HG02938 (cell line): Measurements from ENCODE around the gene HGS.

Source experiments
- ATAC-seq: cut with Tn5 transposase; IDR thresholded peaks from one replicate; pipeline ENCODE4 v1.9.1; 2021; ENCODE audit warnings: mild to moderate bottlenecking, moderate library complexity; ENCODE audit not compliant: unreplicated experiment

The HGS gene

GRCh38 chr17:81683208-81683583 lies 615 bp upstream of the HGS start:
- ATAC-seq, result peak; percentile 29

GRCh38 chr17:81684442-81684911 lies 666 bp downstream of the HGS start:
- no peak for ATAC-seq

DNA sequence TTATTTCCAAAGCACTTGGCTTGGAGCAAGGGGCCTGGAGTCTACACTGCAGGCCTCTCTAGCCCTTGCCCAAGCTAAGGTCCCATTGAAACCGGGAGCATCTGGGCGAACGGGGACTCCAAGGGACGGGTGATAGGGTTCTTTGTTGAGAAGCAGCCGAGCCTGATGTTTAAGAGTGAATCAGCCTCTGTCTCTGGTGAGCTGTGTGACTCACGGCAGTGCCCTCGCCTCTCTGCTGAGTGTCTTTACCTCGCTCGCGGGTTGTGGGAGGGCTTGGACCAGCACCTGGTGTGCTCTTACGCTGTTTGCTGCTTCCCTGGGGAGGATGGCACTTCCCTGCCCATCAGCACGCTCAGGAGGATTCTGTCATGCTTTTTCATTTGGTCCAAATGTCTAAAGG lies 1.3 kb downstream of the HGS start:
- ATAC-seq, result no peak

DNA sequence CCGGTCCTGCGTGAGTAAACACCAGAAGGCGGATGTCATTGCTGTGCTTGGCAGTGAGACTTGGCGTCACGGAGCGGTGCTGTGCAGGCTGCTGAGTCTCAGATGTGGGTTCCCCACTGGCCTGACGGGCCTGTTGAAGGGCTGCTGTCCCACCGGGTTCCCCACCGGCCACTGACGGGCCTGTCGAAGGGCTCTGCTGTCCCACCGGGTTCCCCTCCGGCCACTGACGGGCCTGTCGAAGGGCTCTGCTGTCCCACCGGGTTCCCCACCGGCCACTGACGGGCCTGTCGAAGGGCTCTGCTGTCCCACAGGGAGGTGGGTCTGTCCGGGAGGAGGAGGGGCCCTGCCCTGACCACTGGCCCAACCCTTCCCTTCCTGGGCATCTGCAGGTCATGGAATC lies 2.8 kb downstream of the HGS start:
- ATAC-seq, result no peak

DNA sequence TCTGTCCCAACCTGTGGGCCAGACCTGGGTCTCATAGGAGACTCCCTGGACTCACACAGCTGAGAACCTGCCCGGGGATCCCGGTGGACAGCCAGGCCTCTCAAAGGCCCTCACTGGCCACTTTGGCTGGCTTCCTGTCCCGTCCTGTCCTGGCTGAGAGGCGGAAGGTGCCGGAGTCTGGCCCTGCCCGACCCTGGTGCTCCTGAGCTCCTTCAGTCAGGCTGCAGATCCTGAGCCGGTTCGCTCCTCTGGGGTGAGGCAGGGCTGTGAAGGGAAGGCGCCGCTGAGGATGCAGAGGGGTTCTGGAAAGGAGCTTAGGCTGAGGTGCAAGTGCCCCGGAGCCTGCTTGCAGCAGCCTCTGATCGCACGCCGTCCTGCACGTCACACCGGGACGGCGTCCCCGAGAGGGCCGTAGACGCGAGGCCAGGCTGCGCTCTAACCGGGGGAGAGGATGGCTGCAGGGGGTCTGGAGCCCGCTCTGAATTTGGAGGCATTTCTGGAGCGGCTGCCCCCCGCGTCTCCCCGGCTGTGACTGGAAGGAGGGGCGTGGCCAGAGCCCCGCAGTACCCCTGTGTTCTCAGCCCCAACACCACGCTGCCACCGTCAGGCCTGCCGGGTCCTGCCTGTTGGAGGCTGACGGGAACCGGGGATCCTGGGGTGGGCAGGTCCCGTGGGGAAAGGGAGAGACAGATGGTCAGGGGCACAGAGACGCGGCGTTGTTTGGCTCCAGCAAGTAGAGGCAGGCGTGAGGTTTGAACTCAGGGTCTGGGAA lies 4.1 kb downstream of the HGS start:
- ATAC-seq, result no peak

GRCh38 chr17:81688616-81689015 lies 4.8 kb downstream of the HGS start:
- ATAC-seq, result no peak

DNA sequence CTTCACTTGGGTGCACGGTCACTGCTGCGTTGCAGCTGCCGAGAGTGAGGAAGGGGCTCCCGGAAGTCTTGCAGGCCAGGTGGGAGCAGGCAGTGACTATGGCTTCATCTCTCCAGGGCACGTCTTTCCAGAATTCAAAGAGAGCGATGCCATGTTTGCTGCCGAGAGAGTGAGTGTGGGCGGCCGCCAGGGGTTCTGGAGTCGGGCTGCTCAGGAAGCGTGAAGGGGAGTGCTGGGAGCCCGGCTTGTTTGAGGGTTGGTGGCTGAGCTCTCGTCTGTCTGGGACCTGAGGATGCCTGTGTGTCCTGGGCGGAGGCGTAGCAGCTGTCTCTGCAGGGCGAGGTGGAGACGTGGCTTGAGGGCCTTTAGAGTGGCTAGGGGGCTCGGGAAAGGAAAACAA lies 6.3 kb downstream of the HGS start:
- no peak for ATAC-seq

DNA sequence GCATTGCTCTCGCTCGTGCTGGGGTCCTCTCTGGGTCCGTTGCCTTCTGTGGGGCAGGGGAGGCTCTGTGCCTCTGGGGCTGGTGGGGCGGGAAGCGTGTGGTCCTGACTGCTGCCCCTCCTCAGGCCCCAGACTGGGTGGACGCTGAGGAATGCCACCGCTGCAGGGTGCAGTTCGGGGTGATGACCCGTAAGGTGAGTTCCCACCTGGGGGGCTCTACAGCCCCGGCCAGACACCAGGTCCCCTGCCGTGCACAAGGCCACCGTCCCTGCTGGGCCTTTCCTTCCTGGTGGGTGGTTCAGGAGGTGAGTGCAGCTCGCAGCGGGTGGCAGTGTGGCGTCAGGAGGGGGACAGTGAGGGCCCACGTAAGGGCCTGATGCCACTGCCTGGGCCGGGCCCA lies 6.7 kb downstream of the HGS start:
- ATAC-seq, result no peak

GRCh38 chr17:81691196-81691595 lies 7.4 kb downstream of the HGS start:
- ATAC-seq, result no peak

DNA sequence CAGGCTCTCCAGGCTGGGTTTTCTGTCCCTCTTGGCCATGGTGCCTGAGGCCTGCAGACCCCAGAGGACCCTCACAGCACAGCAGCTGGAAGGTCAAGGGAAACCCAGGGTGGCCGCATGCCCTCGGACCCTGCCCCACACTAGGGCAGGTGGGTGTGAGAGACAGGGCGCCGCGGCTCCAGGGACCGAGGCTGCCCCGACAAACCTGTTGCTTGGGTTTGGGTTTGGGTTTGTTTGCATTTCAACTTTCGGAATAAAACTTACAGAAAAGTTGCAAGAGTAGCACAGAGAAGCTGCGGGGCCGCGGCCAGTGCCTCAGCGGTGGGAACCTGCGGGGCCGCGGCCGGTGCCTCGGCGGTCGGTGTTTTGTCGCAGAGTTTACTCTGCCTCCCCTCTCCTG lies 7.8 kb downstream of the HGS start:
- no peak for ATAC-seq

- no peak for ATAC-seq
These were observed 9.8 kb downstream of the HGS start for GRCh38 chr17:81693509-81694210.

- ATAC-seq, result no peak
These were observed 11.0 kb downstream of the HGS start for GRCh38 chr17:81694810-81695209.

GRCh38 chr17:81695211-81695610 lies 11.4 kb downstream of the HGS start:
- no peak for ATAC-seq

DNA sequence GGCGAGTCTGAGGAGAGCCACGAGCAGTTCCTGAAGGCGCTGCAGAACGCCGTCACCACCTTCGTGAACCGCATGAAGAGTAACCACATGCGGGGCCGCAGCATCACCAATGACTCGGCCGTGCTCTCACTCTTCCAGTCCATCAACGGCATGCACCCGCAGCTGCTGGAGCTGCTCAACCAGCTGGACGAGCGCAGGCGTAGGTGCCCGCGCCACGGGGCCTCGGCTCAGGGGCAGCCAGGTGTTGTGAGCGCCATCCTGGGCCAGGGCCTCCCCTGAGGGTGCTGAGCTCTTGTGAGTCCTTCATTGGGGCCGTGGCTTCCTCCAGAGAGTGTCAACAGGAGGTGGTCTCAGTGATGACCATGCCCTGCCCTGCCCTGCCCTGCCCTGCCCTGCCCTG lies 12.0 kb downstream of the HGS start:
- ATAC-seq, result no peak

GRCh38 chr17:81696218-81696941 lies 12.6 kb downstream of the HGS start:
- no peak for ATAC-seq

DNA sequence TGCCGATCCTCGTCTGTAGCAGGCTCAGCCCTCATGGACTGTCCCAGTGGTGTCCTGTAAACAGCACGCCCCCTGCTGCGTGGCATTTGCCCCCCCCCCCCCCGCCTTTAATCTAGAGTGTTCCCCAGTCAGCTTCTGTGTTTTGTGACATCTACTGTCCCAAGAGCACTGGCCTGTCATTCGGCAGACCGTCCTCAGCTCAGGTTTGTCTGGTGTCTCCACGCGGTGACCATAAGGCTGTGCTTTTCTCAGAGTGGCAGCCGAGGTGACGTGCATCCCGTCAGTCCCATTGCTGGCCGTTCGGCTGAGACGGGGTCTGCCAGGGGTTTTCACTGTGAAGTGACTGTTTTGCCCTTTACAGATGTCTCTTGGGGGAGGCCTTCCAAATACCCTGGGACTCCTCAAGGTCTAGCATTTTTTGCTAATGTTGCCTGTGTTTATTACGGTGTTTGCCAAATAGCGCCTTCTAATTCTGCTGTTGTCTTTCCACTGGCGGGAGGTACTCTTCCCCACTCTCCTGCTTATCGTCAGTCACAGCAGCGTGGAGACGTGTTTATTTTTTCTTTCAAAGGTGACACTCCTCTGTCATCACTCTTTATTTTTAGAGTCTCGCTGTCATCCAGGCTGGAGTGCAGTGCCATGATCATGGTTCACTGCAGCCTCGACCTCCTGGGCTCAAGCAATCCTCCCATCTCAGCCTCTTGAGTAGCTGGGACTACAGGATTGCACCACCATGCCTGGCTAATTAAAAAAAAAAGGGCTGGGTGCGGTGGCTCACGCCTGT lies 13.6 kb downstream of the HGS start:
- ATAC-seq, result no peak

DNA sequence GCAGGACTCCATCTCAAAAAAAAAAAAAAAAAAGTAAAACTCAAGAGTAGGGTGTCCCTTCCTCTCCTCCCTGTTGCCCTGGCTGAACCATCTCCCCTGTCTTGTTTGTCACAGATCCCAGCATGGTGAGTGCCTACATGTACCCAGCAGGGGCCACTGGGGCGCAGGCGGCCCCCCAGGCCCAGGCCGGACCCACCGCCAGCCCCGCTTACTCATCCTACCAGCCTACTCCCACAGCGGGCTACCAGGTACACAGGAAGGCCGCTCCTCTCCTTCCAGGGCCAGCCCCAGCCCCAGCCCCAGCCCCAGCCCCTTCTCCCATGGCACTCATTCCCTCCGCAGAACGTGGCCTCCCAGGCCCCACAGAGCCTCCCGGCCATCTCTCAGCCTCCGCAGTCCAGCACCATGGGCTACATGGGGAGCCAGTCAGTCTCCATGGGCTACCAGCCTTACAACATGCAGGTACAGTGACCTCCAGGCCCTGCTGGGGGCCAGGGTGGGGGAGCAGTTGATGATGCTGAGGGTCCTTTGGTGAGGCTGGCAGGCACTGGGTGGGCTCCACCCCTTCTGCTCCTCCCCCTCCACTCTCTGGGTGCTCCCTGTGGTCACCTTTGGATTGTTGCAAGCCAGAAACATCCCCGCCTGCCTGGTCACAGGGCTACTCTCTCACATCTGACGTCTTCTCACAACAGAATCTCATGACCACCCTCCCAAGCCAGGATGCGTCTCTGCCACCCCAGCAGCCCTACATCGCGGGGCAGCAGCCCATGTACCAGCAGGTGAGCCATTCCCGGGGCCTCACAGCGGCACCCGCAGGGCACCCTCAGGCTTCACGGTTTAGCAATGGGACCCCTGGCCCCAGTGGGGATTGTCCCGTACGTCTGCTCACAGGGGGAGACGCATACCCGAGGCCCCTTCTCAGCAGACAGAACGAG lies 16.8 kb downstream of the HGS start:
- ATAC-seq, result no peak

DNA sequence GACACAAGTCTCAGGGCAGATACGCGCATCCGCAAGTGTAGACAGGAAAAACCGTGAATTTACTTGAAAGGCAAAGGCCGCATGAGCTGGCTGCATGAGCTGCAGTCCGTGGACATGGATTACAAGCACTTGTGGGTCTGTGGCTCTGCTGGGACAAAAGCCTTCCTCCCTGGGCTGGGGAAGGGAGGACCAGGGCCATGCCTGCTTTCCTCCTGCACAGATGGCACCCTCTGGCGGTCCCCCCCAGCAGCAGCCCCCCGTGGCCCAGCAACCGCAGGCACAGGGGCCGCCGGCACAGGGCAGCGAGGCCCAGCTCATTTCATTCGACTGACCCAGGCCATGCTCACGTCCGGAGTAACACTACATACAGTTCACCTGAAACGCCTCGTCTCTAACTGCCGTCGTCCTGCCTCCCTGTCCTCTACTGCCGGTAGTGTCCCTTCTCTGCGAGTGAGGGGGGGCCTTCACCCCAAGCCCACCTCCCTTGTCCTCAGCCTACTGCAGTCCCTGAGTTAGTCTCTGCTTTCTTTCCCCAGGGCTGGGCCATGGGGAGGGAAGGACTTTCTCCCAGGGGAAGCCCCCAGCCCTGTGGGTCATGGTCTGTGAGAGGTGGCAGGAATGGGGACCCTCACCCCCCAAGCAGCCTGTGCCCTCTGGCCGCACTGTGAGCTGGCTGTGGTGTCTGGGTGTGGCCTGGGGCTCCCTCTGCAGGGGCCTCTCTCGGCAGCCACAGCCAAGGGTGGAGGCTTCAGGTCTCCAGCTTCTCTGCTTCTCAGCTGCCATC lies 17.7 kb downstream of the HGS start:
- no peak for ATAC-seq
